Parathyroid adenoma (tissue), 2 donors: Measurements from ENCODE around the gene SFN.
"Not testable (repeated sequence)": the region's sequence is repeated elsewhere in the genome, so short reads cannot be mapped to it uniquely, and the experiment has no call there.

ENCODE experiments used
- H2AFZ ChIP-seq: fragments of 300-600 bp; sonication (generic); one replicate; pipeline ENCODE4 v1.7.0; 2017; ENCODE audit warnings: antibody characterized with exemption, mild to moderate bottlenecking
- H3K27ac ChIP-seq: fragments of 300-600 bp; sonication (generic); one replicate; pipeline ENCODE4 v1.7.0; 2017
- H3K27me3 ChIP-seq: fragments of 300-600 bp; sonication (generic); one replicate; pipeline ENCODE4 v1.7.0; 2017; ENCODE audit warnings: low read length; ENCODE audit not compliant: control insufficient read depth, insufficient read depth
- H3K36me3 ChIP-seq: fragments of 300-600 bp; sonication (generic); one replicate; pipeline ENCODE4 v1.7.0; 2017; ENCODE audit warnings: low read length; ENCODE audit not compliant: control insufficient read depth, insufficient read depth
- H3K4me1 ChIP-seq: fragments of 300-600 bp; sonication (generic); one replicate; pipeline ENCODE4 v1.7.0; 2017; ENCODE audit warnings: control low read depth
- H3K4me2 ChIP-seq: fragments of 300-600 bp; sonication (generic); one replicate; pipeline ENCODE4 v1.7.0; 2017; ENCODE audit warnings: low read length
- H3K4me3 ChIP-seq: fragments of 300-600 bp; sonication (generic); one replicate; pipeline ENCODE4 v1.7.0; 2017; ENCODE audit warnings: low read depth, low read length
- H3K79me2 ChIP-seq: fragments of 300-600 bp; sonication (generic); one replicate; pipeline ENCODE4 v1.7.0; 2017; ENCODE audit warnings: control low read depth
- H3K9ac ChIP-seq: fragments of 300-600 bp; sonication (generic); one replicate; pipeline ENCODE4 v1.7.0; 2017; ENCODE audit warnings: mild to moderate bottlenecking
- H3K9me3 ChIP-seq: fragments of 300-600 bp; sonication (generic); one replicate; pipeline ENCODE4 v1.7.0; 2017; ENCODE audit warnings: low read length; ENCODE audit not compliant: control insufficient read depth
- TF ChIP-seq, protein P1 (sequence below): fragments of 300-600 bp; sonication (generic); IDR thresholded peaks from one replicate; pipeline ENCODE4 v1.7.0; 2017; ENCODE audit warnings: antibody characterized with exemption, mild to moderate bottlenecking
- donor health status: primary hyperparathyroidism.

The SFN gene

DNA sequence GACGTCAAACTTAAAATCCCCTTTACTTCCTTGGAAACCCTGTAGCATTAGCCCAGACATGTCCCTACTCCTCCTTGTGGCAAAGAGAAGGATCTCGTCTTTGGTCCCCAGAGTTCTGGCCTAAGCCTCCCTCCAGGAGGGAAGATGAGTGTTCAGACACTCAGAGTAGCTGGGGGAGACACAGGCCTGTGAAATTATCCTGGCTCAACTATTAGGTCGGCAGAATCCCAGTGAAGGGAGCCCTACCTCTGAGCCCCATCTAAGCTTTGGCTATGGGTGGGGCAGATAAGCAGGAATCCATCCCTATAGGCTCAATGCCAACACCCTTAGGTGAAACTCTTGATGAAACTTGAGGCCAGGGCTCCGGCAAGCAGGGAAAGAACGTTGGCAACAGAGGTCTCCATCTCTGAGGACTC lies 1.7 kb upstream of the SFN start:
- H3K4me1 ChIP-seq, result no peaks in the 10 kb centered on the region
- H3K9me3 ChIP-seq, result no peaks in the 10 kb centered on the region
- no peak overlapping the region for H3K9ac ChIP-seq
- H3K4me2 ChIP-seq, result no peak overlapping the region
- no peak overlapping the region for H3K27ac ChIP-seq
- no peaks in the 10 kb centered on the region for H3K36me3 ChIP-seq
- TF ChIP-seq, protein P1, sequence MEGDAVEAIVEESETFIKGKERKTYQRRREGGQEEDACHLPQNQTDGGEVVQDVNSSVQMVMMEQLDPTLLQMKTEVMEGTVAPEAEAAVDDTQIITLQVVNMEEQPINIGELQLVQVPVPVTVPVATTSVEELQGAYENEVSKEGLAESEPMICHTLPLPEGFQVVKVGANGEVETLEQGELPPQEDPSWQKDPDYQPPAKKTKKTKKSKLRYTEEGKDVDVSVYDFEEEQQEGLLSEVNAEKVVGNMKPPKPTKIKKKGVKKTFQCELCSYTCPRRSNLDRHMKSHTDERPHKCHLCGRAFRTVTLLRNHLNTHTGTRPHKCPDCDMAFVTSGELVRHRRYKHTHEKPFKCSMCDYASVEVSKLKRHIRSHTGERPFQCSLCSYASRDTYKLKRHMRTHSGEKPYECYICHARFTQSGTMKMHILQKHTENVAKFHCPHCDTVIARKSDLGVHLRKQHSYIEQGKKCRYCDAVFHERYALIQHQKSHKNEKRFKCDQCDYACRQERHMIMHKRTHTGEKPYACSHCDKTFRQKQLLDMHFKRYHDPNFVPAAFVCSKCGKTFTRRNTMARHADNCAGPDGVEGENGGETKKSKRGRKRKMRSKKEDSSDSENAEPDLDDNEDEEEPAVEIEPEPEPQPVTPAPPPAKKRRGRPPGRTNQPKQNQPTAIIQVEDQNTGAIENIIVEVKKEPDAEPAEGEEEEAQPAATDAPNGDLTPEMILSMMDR, result no peak
- H3K27me3 ChIP-seq, result no peaks in the 10 kb centered on the region
- H2AFZ ChIP-seq, result no peak overlapping the region
- no peaks in the 10 kb centered on the region for H3K79me2 ChIP-seq
- H3K4me3 ChIP-seq, result no peak overlapping the region

DNA sequence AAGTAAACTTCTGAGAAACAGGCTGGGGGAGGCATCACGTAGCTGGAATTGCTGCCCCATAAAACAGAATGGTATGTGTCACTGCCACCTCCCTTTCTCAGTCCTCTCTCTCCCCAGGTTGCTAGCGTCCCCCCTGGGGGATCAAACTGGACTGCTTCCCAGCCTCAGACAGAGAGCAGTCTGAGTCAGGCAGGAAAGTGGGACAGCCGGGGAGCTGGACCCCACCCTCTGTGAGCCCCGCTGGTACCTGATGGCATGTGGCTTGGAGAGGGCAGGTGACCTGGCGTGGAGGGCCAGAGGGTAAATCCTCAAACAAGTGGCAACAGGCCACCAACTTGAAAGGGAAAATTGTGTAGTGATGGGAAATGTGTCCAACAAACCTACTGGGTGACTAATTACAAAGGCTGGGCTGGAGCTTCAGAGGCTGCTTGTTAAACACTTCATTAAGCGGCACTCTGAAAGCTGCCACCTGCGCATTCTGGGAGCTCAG lies 1.0 kb upstream of the SFN start:
- Histone ChIP-seq H3K27ac (no peak overlapping the region), H2AFZ (no peak overlapping the region), H3K9me3 (no peaks in the 10 kb centered on the region), H3K4me2 (no peak overlapping the region), H3K36me3 (no peaks in the 10 kb centered on the region), H3K4me3 (no peak overlapping the region), H3K4me1 (no peaks in the 10 kb centered on the region), H3K27me3 (no peaks in the 10 kb centered on the region), H3K79me2 (no peaks in the 10 kb centered on the region), H3K9ac (no peak overlapping the region)
- TF ChIP-seq, protein P1, result no peak

DNA sequence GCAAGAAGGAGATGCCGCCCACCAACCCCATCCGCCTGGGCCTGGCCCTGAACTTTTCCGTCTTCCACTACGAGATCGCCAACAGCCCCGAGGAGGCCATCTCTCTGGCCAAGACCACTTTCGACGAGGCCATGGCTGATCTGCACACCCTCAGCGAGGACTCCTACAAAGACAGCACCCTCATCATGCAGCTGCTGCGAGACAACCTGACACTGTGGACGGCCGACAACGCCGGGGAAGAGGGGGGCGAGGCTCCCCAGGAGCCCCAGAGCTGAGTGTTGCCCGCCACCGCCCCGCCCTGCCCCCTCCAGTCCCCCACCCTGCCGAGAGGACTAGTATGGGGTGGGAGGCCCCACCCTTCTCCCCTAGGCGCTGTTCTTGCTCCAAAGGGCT lies 732 bp downstream of the SFN start:
- TF ChIP-seq, protein P1, result no peak
- H3K4me1 ChIP-seq, result no peaks in the 10 kb centered on the region
- no peak overlapping the region for H3K4me3 ChIP-seq
- H3K4me2 ChIP-seq, result no peak overlapping the region
- H3K79me2 ChIP-seq, result no peaks in the 10 kb centered on the region
- no peaks in the 10 kb centered on the region for H3K27me3 ChIP-seq
- no peak overlapping the region for H3K27ac ChIP-seq
- H3K9me3 ChIP-seq, result no peaks in the 10 kb centered on the region
- H3K9ac ChIP-seq, result no peak overlapping the region
- H3K36me3 ChIP-seq, result no peaks in the 10 kb centered on the region
- H2AFZ ChIP-seq, result no peak overlapping the region

GRCh38 chr1:26864610-26865480 lies 1.9 kb downstream of the SFN start:
- TF ChIP-seq, protein P1, result no peak
- Histone ChIP-seq H3K9me3 (no peaks in the 10 kb centered on the region), H3K4me2 (peak overlapping the region; percentile 100), H2AFZ (peak overlapping the region; percentile 90), H3K36me3 (no peaks in the 10 kb centered on the region), H3K79me2 (no peaks in the 10 kb centered on the region), H3K27me3 (no peaks in the 10 kb centered on the region), H3K4me1 (no peaks in the 10 kb centered on the region), H3K9ac (no peak overlapping the region), H3K4me3 (peak overlapping the region; percentile 61), H3K27ac (peak overlapping the region; percentile 83)

DNA sequence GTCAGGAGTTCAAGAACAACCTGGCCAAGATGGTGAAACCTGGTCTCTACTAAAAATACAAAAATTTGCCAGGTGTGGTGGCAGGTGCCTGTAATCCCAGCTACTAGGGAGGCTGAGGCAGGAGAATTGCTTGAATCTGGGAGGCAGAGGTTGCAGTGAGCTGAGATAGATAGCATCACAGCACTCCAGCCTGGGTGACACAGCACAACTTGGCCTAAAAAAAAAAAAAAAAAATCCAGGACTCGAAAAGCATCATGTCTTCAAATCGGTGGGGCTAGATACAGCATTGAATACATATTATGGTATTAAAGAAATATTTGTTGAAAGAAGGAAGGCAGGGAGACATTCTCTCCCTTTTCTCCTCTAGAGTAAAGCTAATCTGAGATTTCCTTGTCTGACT lies 10.1 kb downstream of the SFN start:
- not testable (repeated sequence) for H3K27ac ChIP-seq, H3K79me2 ChIP-seq, H3K27me3 ChIP-seq, H3K9ac ChIP-seq, H3K4me3 ChIP-seq, H3K9me3 ChIP-seq, H2AFZ ChIP-seq, H3K36me3 ChIP-seq, H3K4me2 ChIP-seq, H3K4me1 ChIP-seq
